ENCODE results near the gene PIK3R6. TPM values are rescaled to one million over a fixed set of nuclear protein-coding genes. Genes with fewer than 3 reads are reported as not detected.
"Not testable (repeated sequence)": the region's sequence is repeated elsewhere in the genome, so short reads cannot be mapped to it uniquely, and the experiment has no call there.

The PIK3R6 gene
- polyA plus RNA-seq, 6 donors from 2014 or later: 0.18 to 0.30 TPM; not detected in 4

GRCh38 chr17:8889458-8890210 is 22.2 kb upstream of the PIK3R6 start:
- Mint-ChIP-seq H3K9me3 (peaks cover 0 to 2% (median 0%) of the 10 kb centered on the region in 7 donors), H3K4me1 (peaks cover 0 to 8% (median 3%) of the 10 kb centered on the region in 3 donors), H3K36me3 (peaks cover 13 to 23% of the 10 kb centered on the region in 2 donors), H3K27ac (no peak overlapping the region), H3K27me3 (no peaks in the 10 kb centered on the region), H3K4me3 (no peak overlapping the region)
- ATAC-seq (ENCODE audit: low read depth in 2 of 2) (no peak), DNase-seq (no peak)

- DNase-seq: no peak
- Mint-ChIP-seq H3K4me1 (peaks cover 0 to 10% (median 0%) of the 10 kb centered on the region in 3 donors), H3K27me3 (no peaks in the 10 kb centered on the region), H3K9me3 (peaks cover 0 to 3% (median 0%) of the 10 kb centered on the region in 7 donors), H3K4me3 (peak overlapping the region in 1 of 8 donors; percentile 53), H3K27ac (peak overlapping the region in 1 of 6 donors; percentile 59), H3K36me3 (peaks cover 18 to 30% of the 10 kb centered on the region in 2 donors)
- ATAC-seq (ENCODE audit: low read depth in 2 of 2): no peak
Observed at GRCh38 chr17:8888704-8889302, 21.3 kb upstream of the PIK3R6 start.

- peaks cover 0 to 14% (median 0%) of the 10 kb centered on the region in 3 donors for H3K4me1 Mint-ChIP-seq
- H3K27ac Mint-ChIP-seq: no peak overlapping the region
- H3K27me3 Mint-ChIP-seq: no peaks in the 10 kb centered on the region
- H3K9me3 Mint-ChIP-seq: peaks cover 0 to 4% (median 0%) of the 10 kb centered on the region in 7 donors
- H3K4me3 Mint-ChIP-seq: no peak overlapping the region
- no peak for DNase-seq
- peaks cover 22 to 38% of the 10 kb centered on the region in 2 donors for H3K36me3 Mint-ChIP-seq
- ATAC-seq (ENCODE audit: low read depth in 2 of 2): no peak
Observed at GRCh38 chr17:8887834-8888703, 20.6 kb upstream of the PIK3R6 start.

GRCh38 chr17:8887301-8887700 is 19.8 kb upstream of the PIK3R6 start:
- Mint-ChIP-seq H3K4me1 (peaks cover 0 to 15% (median 0%) of the 10 kb centered on the region in 3 donors), H3K4me3 (no peak overlapping the region), H3K9me3 (peaks cover 0 to 4% (median 0%) of the 10 kb centered on the region in 7 donors), H3K27me3 (no peaks in the 10 kb centered on the region), H3K27ac (peak overlapping the region in 2 of 6 donors; percentile 72 to 78), H3K36me3 (peaks cover 21 to 41% of the 10 kb centered on the region in 2 donors)
- ATAC-seq (ENCODE audit: low read depth in 2 of 2) (no peak), DNase-seq (no peak)

- peak overlapping the region in 1 of 8 donors; percentile 41 for H3K4me3 Mint-ChIP-seq
- H3K36me3 Mint-ChIP-seq: peaks cover 18 to 46% of the 10 kb centered on the region in 2 donors
- no peak for DNase-seq
- peaks cover 0 to 4% (median 0%) of the 10 kb centered on the region in 7 donors for H3K9me3 Mint-ChIP-seq
- ATAC-seq (ENCODE audit: low read depth in 2 of 2): no peak
- H3K4me1 Mint-ChIP-seq: peaks cover 0 to 11% (median 0%) of the 10 kb centered on the region in 3 donors
- peak overlapping the region in 3 of 6 donors; percentile 24 to 78 (median 69) for H3K27ac Mint-ChIP-seq
- no peaks in the 10 kb centered on the region for H3K27me3 Mint-ChIP-seq
Observed at GRCh38 chr17:8885967-8886684, 18.7 kb upstream of the PIK3R6 start.

GRCh38 chr17:8885163-8885966 is 17.9 kb upstream of the PIK3R6 start:
- not testable (repeated sequence) for H3K9me3 Mint-ChIP-seq, DNase-seq, H3K27me3 Mint-ChIP-seq, H3K4me3 Mint-ChIP-seq
- peak; percentile 48 to 67 for ATAC-seq (ENCODE audit: low read depth in 2 of 2)
- peaks cover 0 to 11% (median 0%) of the 10 kb centered on the region in 3 donors for H3K4me1 Mint-ChIP-seq
- peaks cover 18 to 54% of the 10 kb centered on the region in 2 donors for H3K36me3 Mint-ChIP-seq
- H3K27ac Mint-ChIP-seq: peak overlapping the region in 2 of 6 donors; percentile 66 to 78

- no peak for ATAC-seq (ENCODE audit: low read depth in 2 of 2)
- Mint-ChIP-seq H3K9me3 (peaks cover 0 to 4% (median 0%) of the 10 kb centered on the region in 7 donors), H3K4me3 (no peak overlapping the region), H3K4me1 (peaks cover 0 to 11% (median 0%) of the 10 kb centered on the region in 3 donors), H3K27ac (no peak overlapping the region), H3K27me3 (no peaks in the 10 kb centered on the region), H3K36me3 (peaks cover 22 to 54% of the 10 kb centered on the region in 2 donors)
- DNase-seq: no peak
Observed at GRCh38 chr17:8884336-8884990, 17.0 kb upstream of the PIK3R6 start.

GRCh38 chr17:8883353-8883752 is 15.9 kb upstream of the PIK3R6 start:
- no peak for ATAC-seq (ENCODE audit: low read depth in 2 of 2)
- peak overlapping the region in 2 of 6 donors; percentile 22 to 72 for H3K27ac Mint-ChIP-seq
- peaks cover 29 to 58% of the 10 kb centered on the region in 2 donors for H3K36me3 Mint-ChIP-seq
- H3K4me3 Mint-ChIP-seq: no peak overlapping the region
- no peak for DNase-seq
- H3K4me1 Mint-ChIP-seq: peaks cover 0 to 11% (median 2%) of the 10 kb centered on the region in 3 donors
- H3K27me3 Mint-ChIP-seq: no peaks in the 10 kb centered on the region
- H3K9me3 Mint-ChIP-seq: peaks cover 0 to 4% (median 0%) of the 10 kb centered on the region in 7 donors

GRCh38 chr17:8881606-8882005 is 14.1 kb upstream of the PIK3R6 start:
- no peaks in the 10 kb centered on the region for H3K27me3 Mint-ChIP-seq
- no peak for DNase-seq
- no peak for ATAC-seq (ENCODE audit: low read depth in 2 of 2)
- H3K27ac Mint-ChIP-seq: peak overlapping the region in 1 of 6 donors; percentile 55
- peaks cover 36 to 61% of the 10 kb centered on the region in 2 donors for H3K36me3 Mint-ChIP-seq
- no peak overlapping the region for H3K4me3 Mint-ChIP-seq
- H3K9me3 Mint-ChIP-seq: peaks cover 0 to 4% (median 0%) of the 10 kb centered on the region in 7 donors
- H3K4me1 Mint-ChIP-seq: peaks cover 0 to 11% (median 10%) of the 10 kb centered on the region in 3 donors

GRCh38 chr17:8880466-8880865 is 13.0 kb upstream of the PIK3R6 start:
- Mint-ChIP-seq H3K27me3 (no peaks in the 10 kb centered on the region), H3K4me3 (no peak overlapping the region), H3K9me3 (peaks cover 0 to 4% (median 0%) of the 10 kb centered on the region in 7 donors), H3K27ac (peak overlapping the region in 1 of 6 donors; percentile 15), H3K4me1 (peaks cover 0 to 11% (median 10%) of the 10 kb centered on the region in 3 donors), H3K36me3 (peaks cover 36 to 54% of the 10 kb centered on the region in 2 donors)
- no peak for DNase-seq
- no peak for ATAC-seq (ENCODE audit: low read depth in 2 of 2)

GRCh38 chr17:8879410-8879809 is 11.9 kb upstream of the PIK3R6 start:
- Mint-ChIP-seq H3K9me3 (peaks cover 0 to 2% (median 0%) of the 10 kb centered on the region in 7 donors), H3K36me3 (peaks cover 36 to 53% of the 10 kb centered on the region in 2 donors), H3K27me3 (no peaks in the 10 kb centered on the region), H3K4me1 (peaks cover 0 to 11% (median 10%) of the 10 kb centered on the region in 3 donors), H3K4me3 (peak overlapping the region in 1 of 8 donors; percentile 58), H3K27ac (peak overlapping the region in 1 of 6 donors; percentile 6)
- DNase-seq (no peak), ATAC-seq (ENCODE audit: low read depth in 2 of 2) (no peak)

Measured in naive B cell (primary cell).